ENCODE measurements around the gene GPALPP1. TPM values are rescaled to one million over a fixed set of nuclear protein-coding genes. Genes with fewer than 3 reads are reported as not detected.

Gene GPALPP1
- total RNA-seq, 4 donors from 2014 or later = 13.3 to 41.3 (median 21.7) TPM

DNA sequence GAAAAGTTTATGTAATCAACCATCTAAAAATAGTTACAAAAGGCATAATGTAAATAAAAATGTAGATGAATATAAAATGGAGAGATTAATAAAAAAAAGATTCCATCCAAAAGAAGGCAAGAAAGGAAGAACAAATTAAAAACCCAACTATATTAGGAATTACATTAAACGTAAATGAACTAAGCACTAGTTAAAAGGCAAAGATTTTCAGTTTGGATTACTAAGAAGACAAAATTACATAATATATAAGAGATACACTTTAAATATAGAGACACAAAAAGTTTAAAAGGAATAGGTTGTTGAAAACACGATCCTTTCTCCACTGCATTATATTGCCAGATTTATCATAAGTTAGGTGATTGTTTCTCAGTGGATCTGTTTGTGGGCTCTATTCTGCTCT is 27.3 kb upstream of the GPALPP1 start:
- Histone ChIP-seq H3K9me3 (peaks cover 0 to 10% (median 0%) of the 10 kb centered on the region in 4 donors), H3K27me3 (no peaks in the 10 kb centered on the region), H3K4me3 (no peak overlapping the region), H3K36me3 (peaks cover 0 to 41% (median 0%) of the 10 kb centered on the region in 3 donors), H3K27ac (no peak overlapping the region), H3K4me1 (no peaks in the 10 kb centered on the region)
- no peak for DNase-seq
- TF ChIP-seq POLR2A (IDR thresholded peaks at IDR 0.05) = no peak
- TF ChIP-seq, protein P1, sequence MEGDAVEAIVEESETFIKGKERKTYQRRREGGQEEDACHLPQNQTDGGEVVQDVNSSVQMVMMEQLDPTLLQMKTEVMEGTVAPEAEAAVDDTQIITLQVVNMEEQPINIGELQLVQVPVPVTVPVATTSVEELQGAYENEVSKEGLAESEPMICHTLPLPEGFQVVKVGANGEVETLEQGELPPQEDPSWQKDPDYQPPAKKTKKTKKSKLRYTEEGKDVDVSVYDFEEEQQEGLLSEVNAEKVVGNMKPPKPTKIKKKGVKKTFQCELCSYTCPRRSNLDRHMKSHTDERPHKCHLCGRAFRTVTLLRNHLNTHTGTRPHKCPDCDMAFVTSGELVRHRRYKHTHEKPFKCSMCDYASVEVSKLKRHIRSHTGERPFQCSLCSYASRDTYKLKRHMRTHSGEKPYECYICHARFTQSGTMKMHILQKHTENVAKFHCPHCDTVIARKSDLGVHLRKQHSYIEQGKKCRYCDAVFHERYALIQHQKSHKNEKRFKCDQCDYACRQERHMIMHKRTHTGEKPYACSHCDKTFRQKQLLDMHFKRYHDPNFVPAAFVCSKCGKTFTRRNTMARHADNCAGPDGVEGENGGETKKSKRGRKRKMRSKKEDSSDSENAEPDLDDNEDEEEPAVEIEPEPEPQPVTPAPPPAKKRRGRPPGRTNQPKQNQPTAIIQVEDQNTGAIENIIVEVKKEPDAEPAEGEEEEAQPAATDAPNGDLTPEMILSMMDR (IDR thresholded peaks at IDR 0.05) = no peak

DNA sequence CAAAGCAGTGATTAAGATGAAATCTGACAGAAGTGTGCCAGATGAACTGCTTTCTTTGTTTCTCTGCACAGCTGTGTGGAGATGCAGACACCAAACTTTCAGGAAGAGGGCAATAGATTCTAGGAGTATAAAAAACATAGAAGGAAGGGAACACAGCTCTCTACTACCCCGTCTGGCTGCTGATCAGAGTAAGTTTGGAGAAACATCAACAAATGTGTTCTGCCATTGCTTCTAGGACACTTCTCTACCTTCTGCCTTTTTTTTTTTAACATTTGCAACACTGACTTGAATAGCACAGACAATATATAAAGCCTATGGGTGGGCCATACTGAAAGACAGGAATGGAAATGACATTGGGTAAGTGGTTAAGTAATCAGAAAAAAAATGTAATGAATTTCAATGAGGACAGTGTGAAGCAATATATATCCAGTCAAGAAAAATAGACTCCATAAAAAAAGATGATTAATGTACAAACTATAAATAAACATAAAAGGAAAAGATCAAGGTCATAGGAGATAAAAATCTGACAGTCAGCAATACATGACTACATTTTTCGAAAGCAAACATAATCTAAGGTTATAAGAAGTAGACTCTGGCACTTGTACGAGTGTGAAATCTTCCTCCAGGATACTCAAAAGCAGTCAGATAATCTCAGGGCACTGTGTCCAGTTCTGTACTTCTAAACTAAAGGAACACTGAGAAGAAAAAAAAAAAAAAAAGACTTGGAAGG is 21.5 kb upstream of the GPALPP1 start:
- Histone ChIP-seq H3K4me1 (peaks cover 0 to 14% (median 0%) of the 10 kb centered on the region in 4 donors), H3K27ac (peak overlapping the region in 1 of 4 donors; percentile 28), H3K4me3 (no peak overlapping the region), H3K27me3 (no peaks in the 10 kb centered on the region), H3K9me3 (peaks cover 0 to 2% (median 0%) of the 10 kb centered on the region in 4 donors), H3K36me3 (peaks cover 0 to 21% (median 0%) of the 10 kb centered on the region in 3 donors)
- TF ChIP-seq POLR2A (IDR thresholded peaks at IDR 0.05) = no peak
- TF ChIP-seq, protein P1 (IDR thresholded peaks at IDR 0.05) = peak in 3 of 6 experiments; percentile 17 to 42 (median 32)
- no peak for DNase-seq

DNA sequence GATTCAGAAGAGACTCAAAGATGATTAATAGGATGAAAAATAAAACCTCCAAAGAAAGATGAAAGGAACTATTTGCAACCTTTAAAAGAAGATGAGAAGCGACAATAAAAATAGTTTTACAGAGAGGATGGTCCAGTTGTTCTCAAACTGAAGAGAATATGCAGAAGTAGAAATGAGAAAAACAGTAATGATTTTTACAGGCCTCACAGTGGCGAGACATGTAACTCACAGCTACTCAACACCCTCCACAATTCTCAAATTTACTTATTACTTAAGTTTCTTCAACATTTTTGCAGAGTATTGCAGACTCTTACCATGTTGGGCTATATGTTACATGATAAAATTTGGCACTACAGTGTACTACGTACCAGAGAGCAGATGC is 20.9 kb upstream of the GPALPP1 start:
- H3K36me3 ChIP-seq = peaks cover 0 to 21% (median 0%) of the 10 kb centered on the region in 3 donors
- TF ChIP-seq, protein P1 (IDR thresholded peaks at IDR 0.05) = no peak
- TF ChIP-seq POLR2A (IDR thresholded peaks at IDR 0.05) = no peak
- peak overlapping the region in 1 of 4 donors; percentile 28 for H3K27ac ChIP-seq
- H3K4me3 ChIP-seq = no peak overlapping the region
- no peaks in the 10 kb centered on the region for H3K9me3 ChIP-seq
- no peak for DNase-seq
- peaks cover 0 to 14% (median 0%) of the 10 kb centered on the region in 4 donors for H3K4me1 ChIP-seq
- no peaks in the 10 kb centered on the region for H3K27me3 ChIP-seq

DNA sequence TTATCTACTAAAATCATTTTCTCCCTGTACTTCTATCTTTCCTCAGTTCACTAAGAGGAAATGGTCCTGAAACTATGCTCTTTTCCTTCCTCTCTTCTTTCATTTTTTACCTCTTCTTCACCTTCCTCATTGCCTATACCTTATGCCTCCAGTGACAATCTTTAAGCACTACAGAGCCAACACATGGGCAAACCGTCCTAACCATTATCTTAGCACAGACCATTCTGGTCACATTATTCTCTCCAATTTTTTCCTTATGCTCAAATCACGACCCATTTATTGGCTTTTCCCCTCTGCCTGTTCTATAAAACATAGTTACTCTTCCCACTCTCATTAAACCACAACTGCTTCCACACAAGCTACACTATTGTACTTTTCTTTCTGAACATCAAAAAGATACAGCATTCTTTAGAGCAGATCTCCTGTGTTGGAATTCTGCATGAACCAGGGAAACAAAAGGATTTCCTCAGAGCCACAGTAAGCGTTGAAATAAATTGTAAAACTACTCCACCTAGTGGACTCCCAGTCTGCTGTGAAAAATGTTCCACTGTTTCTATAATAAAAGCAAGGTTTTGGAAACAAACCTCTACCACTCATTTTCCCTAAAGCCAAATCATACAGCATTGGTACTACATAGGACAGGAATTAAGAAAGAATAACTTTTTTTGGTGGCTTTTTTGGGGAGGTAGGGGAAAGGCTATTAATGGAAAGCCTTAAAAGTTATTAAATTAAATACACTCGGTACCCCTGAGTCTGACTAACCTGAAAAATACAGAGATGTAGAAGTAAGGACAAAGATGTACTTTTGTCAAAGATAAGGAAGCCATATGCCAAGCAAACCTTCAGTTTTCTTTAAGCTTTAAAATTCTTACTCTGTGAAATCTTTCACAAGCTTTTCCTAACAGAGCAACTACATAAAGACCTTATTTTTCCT is 19.5 kb upstream of the GPALPP1 start:
- no peak for TF ChIP-seq POLR2A (IDR thresholded peaks at IDR 0.05)
- TF ChIP-seq, protein P1 (IDR thresholded peaks at IDR 0.05) = peak; percentile 49 to 89 (median 80)
- H3K4me3 ChIP-seq = no peak overlapping the region
- peaks cover 0 to 14% (median 0%) of the 10 kb centered on the region in 4 donors for H3K4me1 ChIP-seq
- H3K36me3 ChIP-seq = peaks cover 0 to 9% (median 0%) of the 10 kb centered on the region in 3 donors
- no peaks in the 10 kb centered on the region for H3K27me3 ChIP-seq
- H3K27ac ChIP-seq = no peak overlapping the region
- no peaks in the 10 kb centered on the region for H3K9me3 ChIP-seq
- DNase-seq = no peak

DNA sequence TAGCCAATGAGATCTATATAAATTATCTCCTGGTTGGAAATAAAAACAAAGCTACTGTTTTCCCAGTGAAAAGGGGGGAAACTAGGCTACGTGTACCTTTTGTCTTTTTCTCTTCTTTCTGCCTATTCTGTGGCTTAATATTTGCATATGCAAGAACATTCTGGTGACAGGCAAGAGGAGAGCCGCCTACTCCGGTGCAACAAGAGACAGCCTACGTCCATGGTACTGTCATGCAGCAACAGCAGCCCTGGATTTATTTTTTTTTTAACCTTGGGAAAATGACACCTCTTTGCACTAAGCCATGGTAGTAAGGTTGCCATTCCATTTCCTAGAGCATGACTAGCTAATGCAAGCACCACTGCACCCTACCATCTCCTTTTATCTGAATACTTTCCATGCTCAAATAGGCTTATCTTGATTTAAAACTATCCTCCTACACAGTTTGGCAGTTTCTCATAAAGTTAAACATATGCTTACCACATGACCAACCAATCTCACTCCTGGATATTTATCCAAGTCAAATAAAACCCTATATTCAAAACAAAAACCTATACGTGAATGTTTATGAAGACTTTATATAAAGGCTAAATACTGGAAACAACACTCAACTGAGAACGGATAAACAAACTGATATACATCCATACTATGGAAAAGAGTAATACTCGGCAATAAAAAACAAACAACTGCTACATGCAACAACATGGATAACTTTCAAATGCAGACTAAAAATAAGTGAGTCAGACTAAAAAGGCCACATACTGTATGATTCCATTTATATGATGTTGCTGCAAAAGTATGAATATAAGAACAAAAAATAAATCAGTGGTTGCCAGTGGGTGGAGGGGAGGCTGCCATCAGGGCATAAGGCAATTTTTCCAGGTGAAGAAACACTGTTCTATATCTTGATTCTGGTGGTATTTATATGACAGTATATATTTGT is 17.4 kb upstream of the GPALPP1 start:
- Histone ChIP-seq H3K27me3 (no peaks in the 10 kb centered on the region), H3K4me1 (peaks cover 0 to 14% (median 0%) of the 10 kb centered on the region in 4 donors), H3K9me3 (no peaks in the 10 kb centered on the region), H3K27ac (no peak overlapping the region), H3K36me3 (no peaks in the 10 kb centered on the region), H3K4me3 (no peak overlapping the region)
- no peak for DNase-seq
- TF ChIP-seq, protein P1 (IDR thresholded peaks at IDR 0.05) = no peak
- TF ChIP-seq POLR2A (IDR thresholded peaks at IDR 0.05) = no peak
